ENCODE data around the gene POLR3A. TPM values are rescaled to one million over a fixed set of nuclear protein-coding genes. Genes with fewer than 3 reads are reported as not detected.

POLR3A gene
- total RNA-seq, 1 donor from 2014 or later: 21.9 TPM

DNA sequence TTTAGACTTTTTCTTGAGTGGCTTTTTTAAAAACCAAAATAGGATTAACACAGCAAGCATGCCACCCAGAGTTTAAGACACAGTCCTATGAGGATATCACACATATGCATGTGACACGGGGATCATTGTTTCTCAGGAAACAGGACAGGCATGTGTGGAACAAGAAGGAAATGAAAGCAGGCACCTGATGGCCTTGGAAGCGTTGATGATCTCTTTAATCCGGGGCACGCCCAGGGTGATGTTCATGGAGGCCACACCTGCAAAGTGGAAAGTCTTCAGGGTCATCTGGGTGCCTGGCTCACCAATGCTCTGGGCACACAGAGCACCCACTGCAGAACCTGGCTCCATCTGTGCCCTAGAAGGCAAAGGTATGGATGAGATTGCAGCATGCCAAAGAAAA is 44.3 kb downstream of the POLR3A start:
- intact Hi-C loops (cut with micrococcal nuclease): no loop called here

DNA sequence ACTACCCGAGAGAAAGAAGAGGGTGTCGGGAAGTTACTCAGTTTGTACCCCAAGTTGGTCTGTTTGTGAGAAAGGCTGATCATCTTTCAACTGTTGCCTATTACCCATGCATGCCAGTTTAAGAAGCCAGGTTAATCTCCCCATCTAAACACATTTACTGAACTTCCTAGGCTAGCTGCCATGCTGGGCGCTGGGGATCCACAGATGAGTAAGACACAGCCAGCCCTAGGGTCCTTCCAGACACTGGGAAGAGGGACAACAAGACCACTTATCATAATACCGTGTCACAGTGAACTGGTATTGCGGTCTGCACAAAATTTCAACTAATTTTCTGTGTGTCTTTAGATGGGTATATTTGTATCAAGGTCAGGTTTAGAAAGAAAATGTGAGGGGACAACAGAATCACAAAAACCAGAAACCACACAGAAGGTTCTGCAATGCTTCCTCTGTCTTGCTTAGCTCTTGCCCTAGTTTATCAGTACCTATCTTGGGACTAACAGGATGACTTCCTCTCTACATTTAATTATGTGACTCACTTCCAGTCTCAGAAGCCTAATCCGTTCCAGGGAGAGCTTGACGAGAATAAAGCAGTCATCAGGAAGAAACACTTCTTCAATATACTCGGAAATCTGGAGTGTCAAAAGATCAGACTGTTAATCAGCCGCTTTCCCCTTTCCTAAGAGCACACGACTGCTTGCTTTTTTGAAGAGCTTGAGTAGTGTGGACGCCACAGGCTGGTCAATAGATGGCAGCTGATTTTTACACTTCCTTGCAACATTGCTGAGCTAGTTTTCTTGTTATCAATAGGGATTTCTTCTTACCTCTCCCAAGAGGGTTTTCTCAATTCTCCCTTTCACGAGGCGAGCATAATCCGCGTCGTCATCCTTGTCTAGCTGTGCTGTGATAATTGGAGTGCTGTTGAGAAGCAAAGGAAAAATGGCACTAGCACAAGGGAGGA is 45.7 kb downstream of the POLR3A start:
- intact Hi-C loops (cut with micrococcal nuclease): no loop called here

DNA sequence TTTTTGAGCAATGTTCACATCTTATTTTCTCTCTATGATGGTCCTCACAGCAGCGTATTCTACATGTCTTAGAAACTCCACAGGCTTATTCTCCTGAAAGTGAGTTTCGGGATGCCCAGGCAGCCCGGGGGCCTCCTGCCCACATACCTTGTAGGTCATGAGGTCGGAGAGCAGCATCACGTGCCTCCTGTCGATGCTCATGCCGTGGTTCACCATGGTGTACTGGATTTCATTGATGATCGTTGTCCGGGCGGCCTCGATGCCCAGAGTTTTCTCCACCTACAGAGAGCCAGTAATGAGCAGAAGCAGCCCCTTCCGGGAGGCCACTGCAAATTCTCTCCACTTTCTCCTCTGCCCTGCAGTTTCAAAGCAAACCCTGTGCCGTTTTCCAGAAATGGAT is 48.0 kb downstream of the POLR3A start:
- intact Hi-C loops (cut with micrococcal nuclease): no loop called here

DNA sequence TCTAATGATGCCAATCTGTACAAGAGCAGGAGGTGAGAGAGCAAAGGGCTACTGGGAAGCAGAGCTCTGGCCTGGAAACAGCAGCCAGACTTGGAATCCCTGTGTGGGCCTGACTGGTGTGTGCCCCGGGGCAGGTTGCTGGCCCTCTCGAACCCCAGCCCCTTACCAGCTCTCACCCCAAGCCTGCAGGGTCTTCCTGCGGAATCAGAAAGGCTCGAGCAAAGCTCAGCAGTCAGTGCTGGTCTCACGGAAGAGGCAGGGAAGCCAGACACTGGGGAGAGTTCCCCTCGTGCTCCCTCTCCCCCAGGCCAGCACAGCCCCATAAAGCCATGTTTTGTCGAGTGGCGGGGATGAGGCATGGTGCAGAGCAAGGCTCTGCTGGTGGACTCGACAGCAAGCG is 50.1 kb downstream of the POLR3A start:
- intact Hi-C loops (cut with micrococcal nuclease): no loop called here

DNA sequence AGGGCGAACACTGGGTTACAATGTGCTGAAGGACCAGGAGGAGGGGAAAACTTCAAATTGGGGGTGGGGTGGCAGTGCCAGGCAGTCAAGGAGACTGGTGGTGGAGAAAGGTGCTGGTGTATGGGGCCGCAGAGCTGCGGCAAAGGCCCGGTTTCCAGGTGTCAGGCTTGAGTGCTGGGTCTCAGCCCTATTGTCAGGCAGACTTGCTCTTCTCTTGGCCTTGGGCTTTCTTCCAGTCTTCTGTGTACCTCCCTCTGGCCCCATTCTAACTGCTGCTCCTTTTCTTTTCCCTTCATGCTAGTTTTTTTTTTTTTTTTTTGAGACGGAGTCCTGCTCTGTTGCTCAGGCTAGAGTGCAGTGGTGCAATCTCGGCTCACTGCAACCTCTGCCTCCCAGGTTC is 51.0 kb downstream of the POLR3A start:
- intact Hi-C loops (cut with micrococcal nuclease): no loop called here

DNA sequence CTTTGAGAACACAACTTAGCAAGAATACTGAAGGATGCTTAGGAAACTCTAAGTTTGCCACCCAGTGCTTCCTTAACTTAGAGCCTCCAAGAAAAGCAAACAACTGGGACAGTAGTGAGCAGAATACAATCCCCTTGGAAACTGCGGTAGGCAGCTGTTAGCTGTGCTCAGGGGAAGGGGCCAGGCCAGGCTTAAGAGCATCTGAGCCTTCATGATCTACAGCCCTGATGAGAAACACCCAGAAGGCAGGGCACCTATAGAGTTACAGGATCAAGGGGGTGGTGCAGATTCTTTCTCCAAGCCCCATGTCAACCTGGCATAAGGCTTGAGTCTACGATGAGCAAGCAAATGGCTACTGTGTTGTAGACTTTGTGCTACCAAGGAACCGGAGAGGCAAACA is 51.4 kb downstream of the POLR3A start:
- intact Hi-C loops (cut with micrococcal nuclease): no loop called here

DNA sequence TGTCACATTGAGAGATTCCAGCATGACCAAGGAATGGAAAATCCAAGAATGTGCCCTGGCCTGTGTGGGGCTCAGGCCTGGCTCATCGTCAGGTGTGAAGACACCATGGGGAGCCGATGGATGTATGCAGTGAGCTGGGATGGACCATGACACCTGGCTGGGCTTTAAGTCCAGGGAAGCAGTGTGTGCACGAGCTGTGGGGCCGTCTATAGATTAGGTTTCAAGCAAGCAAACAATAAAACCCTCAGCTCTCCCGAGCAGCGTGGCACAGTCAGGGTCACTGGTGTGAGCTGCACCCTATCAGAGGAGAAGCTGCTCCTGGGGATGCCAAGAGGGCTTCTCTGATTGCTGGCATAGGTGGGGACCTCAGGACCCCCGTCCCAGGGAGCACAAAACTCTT is 52.3 kb downstream of the POLR3A start:
- intact Hi-C loops (cut with micrococcal nuclease): no loop called here

DNA sequence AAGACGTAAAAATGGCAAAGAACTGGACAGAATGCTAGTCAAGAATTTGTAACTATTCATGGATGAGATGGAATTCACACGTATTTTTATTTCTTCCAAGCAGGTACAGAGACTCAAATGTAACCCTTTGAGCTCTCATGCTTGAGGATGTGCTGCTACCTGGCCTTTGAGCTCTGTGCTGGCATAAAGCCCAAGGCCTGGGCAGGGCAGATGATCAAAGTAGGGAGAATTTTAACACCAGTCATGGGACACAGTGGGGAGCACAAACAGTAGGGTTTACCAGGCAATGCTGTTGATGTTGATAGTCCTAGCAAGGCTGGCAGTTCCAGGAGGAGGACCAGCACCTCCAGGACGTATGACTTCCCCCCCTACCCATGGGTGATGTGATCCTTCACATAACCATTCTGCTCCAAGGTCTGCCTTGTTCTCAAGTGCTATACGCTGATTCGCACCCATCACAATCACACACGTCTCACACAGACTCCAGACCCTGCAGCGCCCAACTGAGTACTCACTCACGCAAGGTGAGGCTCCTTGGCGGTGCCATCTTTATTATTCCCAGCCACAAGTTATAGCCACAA is 54.1 kb downstream of the POLR3A start:
- intact Hi-C loops (cut with micrococcal nuclease): no loop called here

DNA sequence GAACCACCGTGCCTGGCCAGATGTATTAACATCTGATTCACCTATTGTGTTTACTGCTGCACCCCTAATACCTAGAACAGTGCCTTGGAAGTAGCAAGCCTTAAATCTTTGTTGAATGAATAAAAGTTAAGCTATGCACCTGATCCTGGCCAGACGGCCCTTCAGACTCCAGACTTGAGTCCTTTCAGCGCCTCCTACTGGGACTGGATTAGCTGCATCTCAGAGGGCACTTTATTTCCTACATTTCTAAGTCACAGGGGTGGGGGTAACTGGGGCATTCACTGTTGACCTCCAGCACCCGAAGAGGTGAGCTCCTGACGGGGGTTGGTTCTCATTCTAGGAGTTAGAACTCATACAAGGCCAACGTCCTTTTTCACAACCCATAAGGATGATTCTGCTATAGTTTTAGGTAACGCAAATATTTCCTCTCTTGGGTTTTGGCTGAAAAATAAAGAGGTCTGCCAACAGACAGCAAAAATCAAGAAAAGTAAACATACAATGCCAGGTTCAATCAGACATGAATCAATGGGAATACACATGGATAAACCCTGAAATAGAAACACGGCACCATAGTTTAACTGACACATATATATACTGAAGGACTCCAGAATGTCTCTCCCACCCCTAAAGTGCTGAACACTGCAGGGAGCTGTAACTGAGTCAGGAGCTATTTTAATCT is 54.8 kb downstream of the POLR3A start:
- intact Hi-C loops (cut with micrococcal nuclease): no loop called here

DNA sequence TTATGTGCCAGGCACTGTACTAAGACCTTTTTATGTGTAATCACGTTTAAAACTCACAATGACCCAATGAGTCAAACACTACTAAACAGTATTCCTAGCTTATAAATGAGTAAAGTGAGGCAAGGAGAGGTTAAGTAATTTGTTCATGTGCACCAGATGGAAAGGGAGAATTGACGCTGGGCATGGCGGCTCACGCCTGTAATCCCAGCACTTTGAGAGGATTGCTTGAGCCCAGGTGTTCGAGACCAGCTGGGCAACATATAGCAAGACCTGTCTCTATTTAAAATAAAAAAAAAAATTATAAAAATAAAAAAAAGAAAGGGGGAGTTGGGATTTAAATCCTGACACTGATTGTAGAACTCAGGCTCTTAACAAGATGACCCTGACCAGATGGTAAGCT is 56.0 kb downstream of the POLR3A start:
- intact Hi-C loops (cut with micrococcal nuclease): no loop called here

DNA sequence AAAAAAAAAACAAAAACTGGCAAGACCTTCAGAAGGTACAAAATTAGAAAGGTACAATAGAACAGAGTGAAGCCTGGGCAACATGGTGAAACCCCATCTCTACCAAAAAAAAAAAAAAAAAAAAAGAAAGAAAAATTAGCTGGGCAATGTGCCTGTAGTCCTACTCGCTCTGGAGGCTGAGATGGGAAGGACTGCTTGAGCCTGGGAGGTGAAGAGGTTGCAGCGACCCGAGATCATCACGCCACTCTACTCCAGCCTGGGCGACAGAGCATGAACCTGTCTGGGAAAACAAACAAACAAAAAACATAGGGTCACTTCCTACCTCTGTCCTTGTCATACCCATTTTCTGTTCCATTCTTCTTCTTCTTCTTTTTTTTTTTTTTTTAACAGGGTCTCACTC is 57.2 kb downstream of the POLR3A start:
- intact Hi-C loops (cut with micrococcal nuclease): no loop called here

DNA sequence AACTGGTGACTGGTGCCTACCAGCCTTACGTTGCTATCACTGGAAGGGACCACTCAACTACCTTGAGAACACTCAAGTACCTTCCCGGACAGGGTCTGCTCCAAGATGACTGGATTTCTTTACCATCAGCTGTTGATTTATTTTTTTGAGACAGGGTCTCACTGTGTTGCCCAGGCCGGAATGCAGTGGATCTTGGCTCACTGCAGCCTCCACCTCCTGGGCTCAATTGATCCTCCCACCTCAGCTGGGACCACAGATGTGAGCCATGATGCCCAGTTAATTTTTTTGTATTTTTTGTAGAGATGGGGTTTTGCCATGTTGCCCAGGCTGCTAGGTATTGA is 57.5 kb downstream of the POLR3A start:
- intact Hi-C loops (cut with micrococcal nuclease): no loop called here

DNA sequence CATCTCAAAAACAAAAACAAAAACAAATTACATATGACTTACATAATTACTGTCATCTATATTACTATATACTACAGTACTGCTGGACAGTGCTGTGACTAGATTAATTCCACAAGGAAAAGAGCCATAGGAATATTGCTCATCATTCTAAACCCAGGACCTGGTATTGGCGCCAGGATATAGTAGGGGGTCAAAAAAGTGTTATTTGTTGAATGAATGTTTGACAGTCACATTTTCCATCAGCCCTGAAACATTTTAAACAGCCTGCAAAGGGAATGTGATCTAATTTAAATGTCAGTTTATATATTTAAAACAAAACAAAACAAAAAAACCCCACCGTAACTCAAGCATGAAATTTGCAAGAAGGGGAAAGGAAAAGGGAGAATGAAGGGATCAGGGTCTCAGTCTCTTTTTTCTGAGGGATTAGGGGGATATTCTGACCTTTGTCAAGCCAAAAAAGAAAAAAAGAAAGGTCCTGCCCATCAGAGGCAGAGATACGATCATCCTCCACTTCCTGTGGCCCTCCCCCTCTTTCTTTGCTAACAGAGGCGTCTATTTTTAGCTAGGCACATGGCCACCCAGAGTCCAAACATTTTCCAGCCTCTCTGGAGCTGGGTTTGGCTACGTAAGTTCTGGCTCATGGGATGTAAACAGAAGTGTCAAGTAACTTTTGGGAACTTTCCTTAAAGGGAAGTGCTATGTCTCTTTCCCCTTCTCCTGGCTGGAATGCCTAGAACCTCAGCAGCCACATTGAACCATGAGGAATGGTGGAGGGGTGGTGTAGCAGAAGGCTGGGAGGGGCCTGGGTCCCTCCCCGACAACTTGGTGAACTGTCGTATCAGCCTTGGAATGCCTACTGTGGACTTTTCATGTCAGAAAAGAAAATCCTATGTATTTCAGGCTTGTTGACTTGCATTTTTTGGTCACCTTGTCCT is 58.2 kb downstream of the POLR3A start:
- intact Hi-C loops (cut with micrococcal nuclease): no loop called here

DNA sequence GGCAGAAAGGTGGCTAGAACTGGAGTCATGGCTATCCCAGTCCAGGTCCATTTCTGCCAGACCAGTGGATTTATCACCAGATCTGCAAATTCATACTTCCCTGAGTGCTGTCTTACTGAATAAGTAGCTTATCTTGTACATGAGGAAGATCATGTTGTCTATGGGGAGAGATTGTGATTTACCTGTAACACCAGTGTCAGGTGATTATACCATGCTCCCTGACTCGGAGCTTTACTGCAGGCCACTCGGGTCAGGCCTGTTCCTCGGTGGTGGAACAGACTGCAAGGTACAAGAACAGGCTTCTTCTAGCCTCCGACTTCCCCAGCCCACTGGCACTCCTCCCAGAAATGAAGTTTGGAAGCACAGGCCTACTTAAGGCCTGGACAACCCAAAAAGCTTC is 60.2 kb downstream of the POLR3A start:
- intact Hi-C loops (cut with micrococcal nuclease): no loop called here

DNA sequence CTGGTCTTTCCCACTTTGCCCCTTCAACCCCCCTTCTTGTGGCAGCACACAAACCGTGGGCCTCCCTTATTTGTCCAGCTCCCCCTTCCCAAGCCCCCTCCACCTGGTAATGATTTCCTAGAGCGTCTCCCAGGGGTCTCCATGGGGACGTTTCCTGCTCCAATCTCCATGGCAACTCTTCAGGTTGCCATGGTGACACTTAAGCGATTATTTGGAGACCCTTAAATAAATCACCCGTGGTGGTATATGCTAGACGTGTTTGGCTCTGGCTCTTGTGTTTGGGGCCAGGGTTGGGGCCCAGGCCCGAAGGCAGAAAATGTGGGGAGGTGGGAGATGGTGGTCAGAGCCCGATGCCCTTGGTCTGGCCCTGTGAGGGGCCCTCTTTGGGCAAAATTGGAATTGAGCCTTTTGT is 61.7 kb downstream of the POLR3A start:
- intact Hi-C loops (cut with micrococcal nuclease): no loop called here

DNA sequence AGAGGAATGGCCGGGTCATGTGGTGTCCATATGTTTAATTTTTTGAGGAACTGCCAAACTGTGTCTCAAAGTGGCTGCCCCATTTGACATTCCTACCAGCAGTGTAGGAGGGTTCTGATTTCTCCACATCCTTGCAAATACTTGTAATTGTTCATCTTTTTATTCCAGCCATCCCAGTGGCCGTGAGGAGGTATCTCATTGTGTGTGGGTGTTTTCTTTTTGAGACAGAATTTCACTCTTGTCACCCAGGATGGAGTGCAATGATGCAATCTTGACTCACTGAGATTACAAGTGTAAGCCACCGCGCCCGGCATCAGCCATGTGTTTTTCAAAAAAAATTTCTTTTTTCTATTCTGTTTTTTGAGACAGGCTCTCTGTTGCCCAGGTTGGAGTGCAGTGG is 64.0 kb downstream of the POLR3A start:
- intact Hi-C loops (cut with micrococcal nuclease): no loop called here

DNA sequence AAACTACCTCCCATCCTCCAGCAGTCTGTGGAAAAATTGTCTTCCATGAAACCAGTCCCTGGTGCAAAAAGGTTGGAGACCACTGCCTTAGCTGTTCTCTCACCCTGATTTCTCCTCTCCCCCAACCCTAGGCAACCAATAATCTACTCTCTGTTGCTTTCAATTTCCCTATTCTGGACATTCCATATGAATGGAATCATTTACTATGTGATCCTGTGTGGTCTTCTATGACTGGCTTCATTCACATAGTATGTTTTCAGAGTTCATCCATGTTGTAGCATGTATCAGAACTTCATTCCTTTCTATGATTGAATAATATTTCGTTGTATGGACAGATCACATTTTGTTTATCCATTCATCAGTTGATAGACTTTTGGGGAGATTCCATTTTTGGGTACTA is 64.5 kb downstream of the POLR3A start:
- intact Hi-C loops (cut with micrococcal nuclease): no loop called here

DNA sequence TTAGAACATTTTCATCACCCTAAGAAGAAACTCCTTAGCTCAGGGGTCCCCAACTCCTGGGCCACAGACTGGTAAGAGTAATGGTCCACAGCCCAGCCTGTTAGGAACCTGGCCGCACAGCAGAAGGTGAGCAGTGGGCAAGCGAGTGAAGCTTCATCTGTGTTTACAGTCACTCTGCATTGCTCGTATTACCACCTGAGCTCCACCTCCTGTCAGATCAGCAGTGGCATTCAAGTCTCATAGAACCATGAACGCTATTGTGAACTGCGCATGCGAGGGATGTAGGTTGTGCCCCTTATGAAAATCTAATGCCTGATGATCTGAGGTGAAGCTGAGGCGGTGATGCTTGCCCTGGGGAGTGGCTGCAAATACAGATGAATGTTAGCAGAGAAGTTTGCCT is 65.4 kb downstream of the POLR3A start:
- intact Hi-C loops (cut with micrococcal nuclease): no loop called here

DNA sequence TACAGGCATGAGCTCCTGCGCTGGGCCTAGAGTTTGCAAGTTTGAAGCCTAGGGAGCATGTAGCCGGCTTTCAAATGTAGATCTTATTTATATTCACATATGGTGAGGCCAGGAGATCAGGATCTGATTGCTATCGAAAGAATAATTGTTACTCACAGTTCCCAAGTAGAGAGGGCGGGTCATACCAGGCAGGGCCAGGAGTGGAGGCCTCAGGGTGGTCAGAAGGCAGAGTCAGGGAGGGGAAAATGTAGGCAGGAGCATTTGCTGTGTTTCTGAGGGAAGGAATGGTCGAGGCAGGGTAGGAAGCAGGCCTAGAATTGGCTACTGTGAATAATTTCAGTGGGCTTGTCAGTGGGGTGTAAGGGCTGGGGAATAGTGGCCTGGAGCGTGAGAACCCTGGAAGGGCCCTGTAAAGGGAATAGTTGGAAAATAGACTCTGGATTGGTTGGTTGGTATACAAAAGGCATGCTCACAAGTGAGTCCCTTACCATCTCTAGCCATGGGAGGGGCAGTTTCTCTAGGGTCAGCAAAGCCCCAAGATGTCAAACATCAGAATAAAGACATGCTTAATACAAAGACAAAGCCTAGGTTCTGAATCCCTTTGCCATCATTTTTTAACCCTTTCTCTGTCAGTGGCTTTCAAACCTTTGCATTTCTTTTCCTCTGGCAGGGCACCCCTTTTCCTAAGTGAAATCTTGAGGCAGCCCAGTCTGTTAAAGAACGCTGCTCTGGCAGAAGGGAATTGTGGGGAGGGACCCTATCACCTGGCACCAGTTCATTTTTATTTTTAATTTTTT is 66.8 kb downstream of the POLR3A start:
- intact Hi-C loops (cut with micrococcal nuclease): no loop called here

DNA sequence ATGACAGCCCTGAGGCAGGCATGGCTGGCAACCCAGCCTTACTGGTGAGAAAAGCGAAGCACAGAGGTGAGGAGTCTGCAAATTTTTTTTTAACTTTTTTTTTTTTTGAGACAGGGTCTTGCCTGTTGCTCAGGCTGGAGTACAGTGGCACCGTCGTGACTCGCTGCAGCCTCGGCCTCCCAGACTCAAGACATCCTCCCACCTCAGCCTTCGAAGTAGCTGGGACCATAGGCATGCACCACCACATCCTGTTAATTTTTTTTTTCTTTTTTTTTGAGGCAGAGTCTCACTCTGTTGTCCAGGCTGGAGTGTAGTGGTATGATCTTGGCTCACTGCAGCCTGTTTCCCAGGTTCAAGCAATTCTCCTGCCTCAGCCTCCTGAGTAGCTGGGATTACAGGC is 67.6 kb downstream of the POLR3A start:
- intact Hi-C loops (cut with micrococcal nuclease): no loop called here

Measured in T-helper 2 cell treated with Interferon-gamma antibody and Interleukin-4, amounts not matched to agents 100 ng/mL and 5 ng/mL, for 36 hours (primary cell).